ENCODE measurements around the gene EXD3.
"Not testable (repeated sequence)": the region's sequence is repeated elsewhere in the genome, so short reads cannot be mapped to it uniquely, and the experiment has no call there.

EXD3 gene

GRCh38 chr9:137422604-137423513 lies at the start of gene EXD3, which contains the start of gene NOXA1:
Gene EXD3, minus strand, starts transcription at chr9:137423162. Its CDS starts 27,805 bp downstream, at chr9:137395357.
Gene NOXA1, plus strand, starts transcription at chr9:137423393. Its CDS starts 137 bp downstream, at chr9:137423530.
- DNase-seq, result no peak

- DNase-seq, result no peak
Observed at GRCh38 chr9:137470785-137471184, 47.8 kb upstream of the EXD3 start.

GRCh38 chr9:137467896-137468295 lies 44.9 kb upstream of the EXD3 start:
- DNase-seq, result no peak

- DNase-seq, result no peak
Observed at GRCh38 chr9:137467161-137467581, 44.2 kb upstream of the EXD3 start.

GRCh38 chr9:137466389-137467085 lies 43.6 kb upstream of the EXD3 start:
- DNase-seq, result not testable (repeated sequence)

- no peak for DNase-seq
Observed at GRCh38 chr9:137465720-137466388, 42.9 kb upstream of the EXD3 start.

- DNase-seq, result no peak
Observed at GRCh38 chr9:137465000-137465719, 42.2 kb upstream of the EXD3 start.

- DNase-seq, result no peak
Observed at GRCh38 chr9:137464291-137464999, 41.5 kb upstream of the EXD3 start.

- DNase-seq, result no peak
Observed at GRCh38 chr9:137463931-137464290, 40.9 kb upstream of the EXD3 start.

- no peak for DNase-seq
Observed at GRCh38 chr9:137462986-137463930, 40.3 kb upstream of the EXD3 start.

GRCh38 chr9:137462396-137462985 lies 39.5 kb upstream of the EXD3 start:
- no peak for DNase-seq

- DNase-seq, result no peak
Observed at GRCh38 chr9:137461663-137462395, 38.9 kb upstream of the EXD3 start.

GRCh38 chr9:137461316-137461662 lies 38.3 kb upstream of the EXD3 start:
- no peak for DNase-seq

- DNase-seq, result no peak
Observed at GRCh38 chr9:137460363-137461315, 37.7 kb upstream of the EXD3 start.

GRCh38 chr9:137459601-137460362 lies 36.8 kb upstream of the EXD3 start:
- no peak for DNase-seq

- no peak for DNase-seq
Observed at GRCh38 chr9:137459152-137459600, 36.2 kb upstream of the EXD3 start, which contains the start of gene NSMF. Gene NSMF, minus strand, starts transcription at chr9:137459334. Its CDS starts 232 bp downstream, at chr9:137459102.

Data from NCI-H187 treated with DMSO at 0.1 percent for 48 hours (cell line).